Measurements from ENCODE around the gene RELN. TPM values are rescaled to one million over a fixed set of nuclear protein-coding genes. Genes with fewer than 3 reads are reported as not detected.

RELN gene
- total RNA-seq, 5 donors from 2014 or later (not counting 1 experiment from before 2014, with no cell fraction given), result 0.20 to 0.50 (median 0.41) TPM; not detected in 2

DNA sequence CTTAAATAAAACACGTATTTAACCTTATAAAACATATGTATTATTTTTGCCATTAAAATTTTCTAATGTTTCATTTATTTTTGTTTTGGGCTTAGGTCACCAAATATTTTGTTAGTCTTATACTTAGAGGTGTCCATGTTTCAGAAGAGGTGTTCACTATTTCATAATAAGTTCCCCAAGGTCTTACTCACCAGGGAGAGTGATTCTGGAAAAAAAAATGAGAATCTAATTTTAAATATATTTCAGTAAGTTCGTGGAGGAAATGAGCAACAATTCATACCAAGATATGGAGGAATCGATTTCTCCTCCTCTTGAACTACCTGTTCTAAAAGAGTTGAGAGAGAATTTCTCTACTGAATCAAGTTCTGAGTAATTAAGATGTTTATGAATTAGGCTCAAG, 271.9 kb downstream of the RELN start:
- CTCF ChIA-PET, result no interaction called here
- DNase-seq (no peak), ATAC-seq (replicated peaks in 1 of 4) (no peak)
- H3K27ac Mint-ChIP-seq, result no peak overlapping the region
- H3K9me3 Mint-ChIP-seq, result peaks cover 0 to 3% (median 0%) of the 10 kb centered on the region in 3 donors
- H3K27ac ChIP-seq (ENCODE audit: low read length), result no peak overlapping the region
- WGBS (ENCODE audit: insufficient coverage), result no CpG with 5 or more reads among the region's 3 CpGs
- H3K4me1 ChIP-seq (ENCODE audit: control insufficient read depth in 1 of 2, extremely low read depth in 1 of 2, insufficient read depth in 2 of 2, low read length in 2 of 2), result no peaks in the 10 kb centered on the region
- no peaks in the 10 kb centered on the region for H3K9me3 ChIP-seq
- POLR2A ChIA-PET, result no interaction called here
- H3K36me3 ChIP-seq (ENCODE audit: control insufficient read depth in 2 of 2, extremely low read depth in 1 of 2, insufficient read depth in 1 of 2, low read length in 1 of 2), result no peaks in the 10 kb centered on the region
- H3K27me3 Mint-ChIP-seq, result peaks cover 5 to 25% of the 10 kb centered on the region in 2 donors
- no peaks in the 10 kb centered on the region for H3K4me1 Mint-ChIP-seq
- no peak overlapping the region for H3K4me3 Mint-ChIP-seq
- no peaks in the 10 kb centered on the region for H3K27me3 ChIP-seq (replicated peaks in 1 of 2; ENCODE audit: control insufficient read depth in 2 of 2, extremely low read depth in 1 of 2, insufficient read depth in 2 of 2, low read length in 1 of 2)
- H3K4me3 ChIP-seq (ENCODE audit: control insufficient read depth in 1 of 2, extremely low read depth in 1 of 2, low read length in 1 of 2), result no peak overlapping the region
- H3K36me3 Mint-ChIP-seq, result no peaks in the 10 kb centered on the region

DNA sequence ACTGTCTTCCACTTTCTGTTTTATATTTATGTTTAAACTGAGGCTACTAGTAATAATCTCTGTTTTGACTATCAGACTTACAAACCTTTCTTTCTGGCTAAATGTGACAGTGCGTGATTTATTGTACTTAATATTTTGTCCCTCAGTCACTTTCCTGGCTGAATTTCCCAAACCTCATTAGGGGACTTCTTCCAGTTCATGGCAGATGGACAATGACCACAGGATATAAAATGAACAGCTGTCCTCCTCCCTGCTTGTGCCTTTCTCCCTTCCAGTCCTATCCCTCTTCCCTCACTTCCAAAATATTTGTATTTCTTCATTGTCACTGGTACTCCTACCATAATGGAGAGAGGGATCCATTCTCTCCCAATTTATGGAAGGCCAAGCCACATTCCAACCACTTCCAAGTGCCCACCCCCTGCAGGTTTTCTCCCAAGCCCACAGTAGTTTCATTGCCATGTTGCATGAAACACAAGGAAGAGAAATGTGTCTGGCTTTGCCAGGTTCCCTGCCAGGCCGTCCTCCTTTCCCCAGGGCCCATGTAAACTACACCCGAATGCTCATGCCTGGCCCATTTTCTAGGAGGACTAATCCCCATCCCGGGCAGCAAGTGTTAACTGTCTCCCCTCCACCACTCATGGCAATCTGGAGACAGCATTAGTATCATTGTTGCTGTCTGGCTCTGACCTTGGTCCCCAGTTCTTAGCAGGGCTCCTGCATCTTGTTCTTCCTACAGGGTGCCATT, 273.9 kb downstream of the RELN start:
- DNase-seq (no peak), ATAC-seq (replicated peaks in 1 of 4) (no peak)
- Mint-ChIP-seq H3K4me3 (no peak overlapping the region), H3K27ac (no peak overlapping the region), H3K27me3 (peaks cover 2 to 21% of the 10 kb centered on the region in 2 donors), H3K36me3 (no peaks in the 10 kb centered on the region), H3K9me3 (no peaks in the 10 kb centered on the region), H3K4me1 (no peaks in the 10 kb centered on the region)
- Histone ChIP-seq H3K27me3 (replicated peaks in 1 of 2; ENCODE audit: control insufficient read depth in 2 of 2, extremely low read depth in 1 of 2, insufficient read depth in 2 of 2, low read length in 1 of 2) (no peaks in the 10 kb centered on the region), H3K9me3 (no peaks in the 10 kb centered on the region), H3K36me3 (ENCODE audit: control insufficient read depth in 2 of 2, extremely low read depth in 1 of 2, insufficient read depth in 1 of 2, low read length in 1 of 2) (no peaks in the 10 kb centered on the region), H3K27ac (ENCODE audit: low read length) (no peak overlapping the region), H3K4me3 (ENCODE audit: control insufficient read depth in 1 of 2, extremely low read depth in 1 of 2, low read length in 1 of 2) (no peak overlapping the region), H3K4me1 (ENCODE audit: control insufficient read depth in 1 of 2, extremely low read depth in 1 of 2, insufficient read depth in 2 of 2, low read length in 2 of 2) (no peaks in the 10 kb centered on the region)
- POLR2A ChIA-PET, result no interaction called here
- WGBS (ENCODE audit: insufficient coverage), result 83% methylated on average over 3 of the region's 4 CpGs
- CTCF ChIA-PET, result no interaction called here

DNA sequence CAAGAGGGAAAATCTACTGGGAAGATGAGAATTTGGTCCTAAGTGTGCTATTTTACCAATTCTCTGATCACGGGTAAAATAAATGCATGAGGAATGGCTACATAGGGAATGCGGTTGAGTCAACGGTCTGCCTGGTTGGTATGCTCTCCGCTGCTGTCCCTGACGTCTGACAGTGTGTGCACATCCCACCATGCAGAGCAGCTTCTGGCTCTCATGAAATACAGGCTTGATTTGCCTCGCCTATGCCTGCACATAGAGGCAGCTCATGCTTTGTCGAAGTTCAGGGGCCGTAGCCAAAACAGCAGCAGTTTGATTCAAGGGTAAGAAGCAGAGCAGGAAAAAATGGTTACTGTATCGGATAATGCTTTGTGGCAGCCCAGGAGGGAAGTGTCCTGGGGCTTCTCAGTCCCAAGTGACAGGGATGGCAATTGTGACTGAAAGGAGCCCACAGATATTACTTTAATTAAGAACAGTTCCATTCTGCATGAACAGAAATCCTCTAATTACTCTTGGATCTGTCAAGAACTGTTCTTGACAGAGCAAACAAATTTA, 275.0 kb downstream of the RELN start:
- H3K27me3 ChIP-seq (replicated peaks in 1 of 2; ENCODE audit: control insufficient read depth in 2 of 2, extremely low read depth in 1 of 2, insufficient read depth in 2 of 2, low read length in 1 of 2), result no peaks in the 10 kb centered on the region
- DNase-seq, result no peak
- Mint-ChIP-seq H3K27me3 (peaks cover 2 to 26% of the 10 kb centered on the region in 2 donors), H3K4me3 (no peak overlapping the region), H3K27ac (no peak overlapping the region), H3K36me3 (no peaks in the 10 kb centered on the region), H3K4me1 (no peaks in the 10 kb centered on the region), H3K9me3 (no peaks in the 10 kb centered on the region)
- H3K4me3 ChIP-seq (ENCODE audit: control insufficient read depth in 1 of 2, extremely low read depth in 1 of 2, low read length in 1 of 2), result no peak overlapping the region
- no peaks in the 10 kb centered on the region for H3K4me1 ChIP-seq (ENCODE audit: control insufficient read depth in 1 of 2, extremely low read depth in 1 of 2, insufficient read depth in 2 of 2, low read length in 2 of 2)
- 80% methylated on average over 8 of the region's 9 CpGs for WGBS (ENCODE audit: insufficient coverage)
- H3K36me3 ChIP-seq (ENCODE audit: control insufficient read depth in 2 of 2, extremely low read depth in 1 of 2, insufficient read depth in 1 of 2, low read length in 1 of 2), result no peaks in the 10 kb centered on the region
- ChIA-PET POLR2A (no interaction called here), CTCF (no interaction called here)
- ATAC-seq (replicated peaks in 1 of 4), result no peak
- no peaks in the 10 kb centered on the region for H3K9me3 ChIP-seq
- no peak overlapping the region for H3K27ac ChIP-seq (ENCODE audit: low read length)

DNA sequence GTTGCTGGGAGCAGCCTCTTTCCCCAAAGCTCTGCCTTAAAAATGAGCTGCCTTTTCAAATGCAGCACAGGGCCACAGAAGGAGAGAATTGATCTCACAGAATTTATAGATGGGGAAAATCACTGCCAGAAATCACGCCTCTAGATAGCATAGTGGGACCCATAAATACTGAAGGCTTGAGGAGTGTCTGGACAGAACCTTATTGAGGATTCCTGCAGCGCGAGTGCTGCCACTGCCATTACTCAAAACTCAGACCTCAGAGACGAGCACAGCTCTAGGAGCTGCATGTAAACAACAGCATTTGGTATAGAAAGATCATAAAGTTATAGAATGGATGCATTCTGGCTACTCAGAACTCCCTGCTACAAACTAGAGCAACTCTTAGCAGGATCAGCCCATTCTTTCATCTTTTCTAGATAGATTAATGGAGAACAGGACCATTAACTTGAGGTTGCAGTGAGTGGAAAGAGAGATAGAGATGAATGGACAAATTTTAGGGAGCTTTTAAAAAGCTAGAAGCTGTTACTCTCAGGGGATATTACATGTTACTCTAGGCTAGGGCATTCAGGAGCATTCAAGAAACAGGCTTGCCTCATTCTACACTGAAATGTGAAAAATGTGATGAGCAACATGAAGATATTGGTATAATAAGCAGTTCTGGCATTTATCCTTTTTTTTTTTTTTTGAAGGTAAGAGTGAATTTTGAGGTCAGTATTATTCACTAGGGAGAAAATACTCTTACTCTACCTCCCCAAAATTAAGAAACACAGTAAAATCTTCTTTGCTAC, 276.3 kb downstream of the RELN start:
- no CpG with 5 or more reads among the region's 4 CpGs for WGBS (ENCODE audit: insufficient coverage)

DNA sequence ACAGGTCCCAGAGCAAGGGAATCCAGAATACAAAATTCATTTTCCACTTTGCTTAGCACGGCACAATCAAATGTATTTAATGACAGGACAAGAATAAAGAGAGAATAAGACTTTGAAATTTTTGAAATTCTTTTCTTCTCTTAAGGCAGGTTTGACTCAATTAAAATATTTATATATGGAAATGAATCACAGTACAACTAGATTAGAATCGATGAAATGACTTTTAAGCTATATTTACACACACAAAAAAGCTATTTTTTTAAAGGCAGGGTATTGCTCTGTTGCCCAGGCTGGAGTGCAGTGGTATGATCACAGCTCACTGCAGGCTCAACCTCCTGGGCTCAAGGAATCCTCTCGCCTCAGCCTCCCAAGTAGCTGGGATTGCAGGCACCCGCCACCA, 278.0 kb downstream of the RELN start:
- H3K27me3 ChIP-seq (replicated peaks in 1 of 2; ENCODE audit: control insufficient read depth in 2 of 2, extremely low read depth in 1 of 2, insufficient read depth in 2 of 2, low read length in 1 of 2), result no peaks in the 10 kb centered on the region
- ATAC-seq (replicated peaks in 1 of 4), result no peak
- no peak overlapping the region for H3K4me3 ChIP-seq (ENCODE audit: control insufficient read depth in 1 of 2, extremely low read depth in 1 of 2, low read length in 1 of 2)
- no peaks in the 10 kb centered on the region for H3K36me3 ChIP-seq (ENCODE audit: control insufficient read depth in 2 of 2, extremely low read depth in 1 of 2, insufficient read depth in 1 of 2, low read length in 1 of 2)
- DNase-seq, result no peak
- CTCF ChIA-PET, result no interaction called here
- no peaks in the 10 kb centered on the region for H3K4me1 ChIP-seq (ENCODE audit: control insufficient read depth in 1 of 2, extremely low read depth in 1 of 2, insufficient read depth in 2 of 2, low read length in 2 of 2)
- POLR2A ChIA-PET, result no interaction called here
- H3K9me3 ChIP-seq, result no peaks in the 10 kb centered on the region
- no peaks in the 10 kb centered on the region for H3K9me3 Mint-ChIP-seq
- WGBS (ENCODE audit: insufficient coverage), result 100% methylated on average over 2 of the region's 4 CpGs
- no peak overlapping the region for H3K27ac ChIP-seq (ENCODE audit: low read length)
- no peak overlapping the region for H3K27ac Mint-ChIP-seq
- no peaks in the 10 kb centered on the region for H3K4me1 Mint-ChIP-seq
- H3K4me3 Mint-ChIP-seq, result no peak overlapping the region
- no peaks in the 10 kb centered on the region for H3K36me3 Mint-ChIP-seq
- H3K27me3 Mint-ChIP-seq, result peaks cover 0 to 19% of the 10 kb centered on the region in 2 donors

More for the DNA sequence above, 276.3 kb downstream of the RELN start:
- ChIA-PET POLR2A (no interaction called here), CTCF (no interaction called here)
- peaks cover 0 to 22% of the 10 kb centered on the region in 2 donors for H3K27me3 Mint-ChIP-seq
- Histone ChIP-seq H3K9me3 (no peaks in the 10 kb centered on the region), H3K4me3 (ENCODE audit: control insufficient read depth in 1 of 2, extremely low read depth in 1 of 2, low read length in 1 of 2) (no peak overlapping the region), H3K27me3 (replicated peaks in 1 of 2; ENCODE audit: control insufficient read depth in 2 of 2, extremely low read depth in 1 of 2, insufficient read depth in 2 of 2, low read length in 1 of 2) (no peaks in the 10 kb centered on the region), H3K36me3 (ENCODE audit: control insufficient read depth in 2 of 2, extremely low read depth in 1 of 2, insufficient read depth in 1 of 2, low read length in 1 of 2) (no peaks in the 10 kb centered on the region), H3K27ac (ENCODE audit: low read length) (no peak overlapping the region), H3K4me1 (ENCODE audit: control insufficient read depth in 1 of 2, extremely low read depth in 1 of 2, insufficient read depth in 2 of 2, low read length in 2 of 2) (no peaks in the 10 kb centered on the region)
- no peaks in the 10 kb centered on the region for H3K9me3 Mint-ChIP-seq
- ATAC-seq (replicated peaks in 1 of 4), result no peak
- H3K36me3 Mint-ChIP-seq, result no peaks in the 10 kb centered on the region
- no peak overlapping the region for H3K4me3 Mint-ChIP-seq
- DNase-seq, result no peak
- H3K27ac Mint-ChIP-seq, result no peak overlapping the region
- H3K4me1 Mint-ChIP-seq, result no peaks in the 10 kb centered on the region

GRCh38 chr7:103710247-103710646, 279.2 kb downstream of the RELN start:
- no peaks in the 10 kb centered on the region for H3K27me3 ChIP-seq (replicated peaks in 1 of 2; ENCODE audit: control insufficient read depth in 2 of 2, extremely low read depth in 1 of 2, insufficient read depth in 2 of 2, low read length in 1 of 2)
- Mint-ChIP-seq H3K36me3 (no peaks in the 10 kb centered on the region), H3K9me3 (no peaks in the 10 kb centered on the region), H3K27ac (no peak overlapping the region), H3K27me3 (peaks cover 0 to 8% of the 10 kb centered on the region in 2 donors), H3K4me1 (no peaks in the 10 kb centered on the region), H3K4me3 (no peak overlapping the region)
- ChIA-PET POLR2A (no interaction called here), CTCF (no interaction called here)
- H3K9me3 ChIP-seq, result no peaks in the 10 kb centered on the region
- no peaks in the 10 kb centered on the region for H3K36me3 ChIP-seq (ENCODE audit: control insufficient read depth in 2 of 2, extremely low read depth in 1 of 2, insufficient read depth in 1 of 2, low read length in 1 of 2)
- no peak overlapping the region for H3K4me3 ChIP-seq (ENCODE audit: control insufficient read depth in 1 of 2, extremely low read depth in 1 of 2, low read length in 1 of 2)
- DNase-seq (no peak), ATAC-seq (replicated peaks in 1 of 4) (no peak)
- no CpG with 5 or more reads among the region's 2 CpGs for WGBS (ENCODE audit: insufficient coverage)
- H3K4me1 ChIP-seq (ENCODE audit: control insufficient read depth in 1 of 2, extremely low read depth in 1 of 2, insufficient read depth in 2 of 2, low read length in 2 of 2), result no peaks in the 10 kb centered on the region
- H3K27ac ChIP-seq (ENCODE audit: low read length), result no peak overlapping the region
